NCI-H2196 (cell line): ENCODE results near the gene DHX29.

Experiments
- DNase-seq: peaks from one replicate; lab custom pipeline; 2025; ENCODE audit not compliant: unreplicated experiment; lab: John Stamatoyannopoulos, UW

DHX29 gene, protein sequence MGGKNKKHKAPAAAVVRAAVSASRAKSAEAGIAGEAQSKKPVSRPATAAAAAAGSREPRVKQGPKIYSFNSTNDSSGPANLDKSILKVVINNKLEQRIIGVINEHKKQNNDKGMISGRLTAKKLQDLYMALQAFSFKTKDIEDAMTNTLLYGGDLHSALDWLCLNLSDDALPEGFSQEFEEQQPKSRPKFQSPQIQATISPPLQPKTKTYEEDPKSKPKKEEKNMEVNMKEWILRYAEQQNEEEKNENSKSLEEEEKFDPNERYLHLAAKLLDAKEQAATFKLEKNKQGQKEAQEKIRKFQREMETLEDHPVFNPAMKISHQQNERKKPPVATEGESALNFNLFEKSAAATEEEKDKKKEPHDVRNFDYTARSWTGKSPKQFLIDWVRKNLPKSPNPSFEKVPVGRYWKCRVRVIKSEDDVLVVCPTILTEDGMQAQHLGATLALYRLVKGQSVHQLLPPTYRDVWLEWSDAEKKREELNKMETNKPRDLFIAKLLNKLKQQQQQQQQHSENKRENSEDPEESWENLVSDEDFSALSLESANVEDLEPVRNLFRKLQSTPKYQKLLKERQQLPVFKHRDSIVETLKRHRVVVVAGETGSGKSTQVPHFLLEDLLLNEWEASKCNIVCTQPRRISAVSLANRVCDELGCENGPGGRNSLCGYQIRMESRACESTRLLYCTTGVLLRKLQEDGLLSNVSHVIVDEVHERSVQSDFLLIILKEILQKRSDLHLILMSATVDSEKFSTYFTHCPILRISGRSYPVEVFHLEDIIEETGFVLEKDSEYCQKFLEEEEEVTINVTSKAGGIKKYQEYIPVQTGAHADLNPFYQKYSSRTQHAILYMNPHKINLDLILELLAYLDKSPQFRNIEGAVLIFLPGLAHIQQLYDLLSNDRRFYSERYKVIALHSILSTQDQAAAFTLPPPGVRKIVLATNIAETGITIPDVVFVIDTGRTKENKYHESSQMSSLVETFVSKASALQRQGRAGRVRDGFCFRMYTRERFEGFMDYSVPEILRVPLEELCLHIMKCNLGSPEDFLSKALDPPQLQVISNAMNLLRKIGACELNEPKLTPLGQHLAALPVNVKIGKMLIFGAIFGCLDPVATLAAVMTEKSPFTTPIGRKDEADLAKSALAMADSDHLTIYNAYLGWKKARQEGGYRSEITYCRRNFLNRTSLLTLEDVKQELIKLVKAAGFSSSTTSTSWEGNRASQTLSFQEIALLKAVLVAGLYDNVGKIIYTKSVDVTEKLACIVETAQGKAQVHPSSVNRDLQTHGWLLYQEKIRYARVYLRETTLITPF (N-terminal part only)

DNA sequence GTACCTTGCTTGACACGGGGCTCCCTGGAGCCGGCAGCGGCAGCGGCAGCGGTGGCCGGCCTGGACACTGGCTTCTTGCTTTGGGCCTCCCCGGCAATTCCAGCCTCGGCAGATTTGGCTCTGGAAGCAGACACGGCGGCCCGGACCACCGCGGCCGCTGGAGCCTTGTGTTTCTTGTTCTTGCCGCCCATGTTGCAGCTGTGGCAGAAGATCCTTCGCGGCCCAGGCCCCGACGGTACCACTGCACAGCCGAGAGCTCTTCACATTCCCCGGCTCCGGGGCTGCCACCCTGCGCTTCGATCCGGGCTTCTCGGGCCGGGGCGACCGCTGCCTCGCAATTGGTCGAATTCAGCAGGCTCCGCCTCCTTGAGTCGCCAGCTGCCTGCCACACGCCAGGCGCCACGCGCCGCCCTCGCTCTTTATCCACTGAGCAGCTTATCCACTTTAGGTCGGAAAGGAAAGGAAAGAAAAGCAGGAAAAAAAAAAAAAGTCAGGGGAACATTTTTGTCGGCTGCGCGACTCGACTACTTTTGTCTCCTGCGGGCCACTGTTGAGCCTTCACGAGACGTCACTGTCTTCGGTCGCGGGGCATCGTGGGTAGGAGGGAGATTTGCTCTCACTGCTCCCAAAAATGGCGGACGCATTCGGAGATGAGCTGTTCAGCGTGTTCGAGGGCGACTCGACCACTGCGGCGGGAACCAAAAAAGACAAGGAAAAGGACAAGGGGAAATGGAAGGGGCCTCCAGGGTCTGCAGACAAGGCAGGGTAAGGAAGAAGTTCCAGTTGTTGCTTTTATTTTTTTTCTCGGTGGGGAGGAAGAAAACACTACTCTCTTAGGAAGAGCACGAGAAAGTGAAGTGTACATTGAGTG, at the start of gene DHX29, which contains the start of gene MTREX:
DHX29 (minus strand) TSS at position 312 of the 871 bp plus-strand sequence; CDS start at position 191, 121 bp downstream.
MTREX (plus strand) TSS at position 607 of the 871 bp plus-strand sequence; CDS start at position 632, 25 bp downstream.
- DNase-seq = peak; percentile 81

DNA sequence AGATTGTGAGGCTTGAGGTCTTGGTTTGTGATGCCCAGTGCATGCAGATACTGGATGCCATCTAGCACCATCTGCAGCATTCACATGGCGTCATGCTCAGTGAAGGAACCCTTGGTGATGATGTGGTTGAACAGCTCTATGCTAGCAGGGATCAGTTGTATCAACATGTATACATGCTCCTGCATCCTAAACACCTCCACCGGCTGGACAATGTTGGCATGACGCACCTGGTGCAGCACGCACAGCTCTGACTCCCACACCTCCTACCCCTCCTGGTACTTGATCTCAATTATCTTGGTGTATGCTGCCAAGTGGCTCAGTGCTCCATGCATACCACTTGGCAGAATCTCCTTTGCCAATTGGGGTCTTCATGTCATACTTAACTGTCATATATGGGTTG, 49.4 kb upstream of the DHX29 start:
- DNase-seq = no peak

GRCh38 chr5:55350754-55351153, 43.3 kb upstream of the DHX29 start:
- no peak for DNase-seq

DNA sequence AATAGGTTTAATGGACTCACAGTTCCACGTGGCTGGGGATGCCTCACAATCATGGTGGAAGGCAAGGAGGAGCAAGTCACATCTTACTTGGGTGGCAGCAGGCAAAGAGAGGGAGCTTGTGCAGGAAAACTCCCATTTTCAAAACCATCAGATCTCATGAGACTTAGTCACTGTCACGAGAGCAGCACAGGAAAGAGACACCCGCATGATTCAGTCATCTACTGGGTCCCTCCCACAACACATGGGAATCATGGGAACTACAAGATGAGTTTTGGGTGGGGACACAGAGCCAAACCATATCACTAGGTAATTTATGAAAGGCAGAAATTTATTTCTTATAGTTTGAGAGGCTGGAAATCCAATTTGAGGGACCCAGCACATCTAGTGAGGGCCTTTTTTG, 40.3 kb upstream of the DHX29 start:
- DNase-seq = no peak

- DNase-seq = no peak
Measured at GRCh38 chr5:55345327-55345726, 37.8 kb upstream of the DHX29 start.

- DNase-seq = peak; percentile 35
Measured at GRCh38 chr5:55344392-55344992, 37.0 kb upstream of the DHX29 start.

DNA sequence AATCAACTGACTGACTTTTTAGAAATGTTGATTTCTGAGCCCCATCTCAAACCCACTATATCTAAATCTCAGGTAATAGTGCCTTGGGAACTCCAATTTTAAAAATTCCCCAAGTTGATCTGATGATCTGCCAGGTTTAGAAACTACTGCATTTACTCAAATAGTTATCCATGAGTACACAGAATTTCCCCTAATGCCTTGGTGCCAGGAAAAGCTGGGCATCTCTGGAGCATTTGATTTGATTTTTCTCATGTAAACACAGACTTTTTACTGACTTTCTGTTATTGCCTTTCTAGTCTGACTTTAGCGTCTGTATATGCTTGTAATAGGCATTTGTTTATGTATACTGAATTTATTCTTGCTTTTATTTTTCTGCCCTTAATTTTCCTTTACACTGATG, 36.1 kb upstream of the DHX29 start:
- no peak for DNase-seq

- DNase-seq = no peak
Measured at GRCh38 chr5:55343107-55343506, 35.6 kb upstream of the DHX29 start.

GRCh38 chr5:55338810-55339243, 31.3 kb upstream of the DHX29 start:
- no peak for DNase-seq

DNA sequence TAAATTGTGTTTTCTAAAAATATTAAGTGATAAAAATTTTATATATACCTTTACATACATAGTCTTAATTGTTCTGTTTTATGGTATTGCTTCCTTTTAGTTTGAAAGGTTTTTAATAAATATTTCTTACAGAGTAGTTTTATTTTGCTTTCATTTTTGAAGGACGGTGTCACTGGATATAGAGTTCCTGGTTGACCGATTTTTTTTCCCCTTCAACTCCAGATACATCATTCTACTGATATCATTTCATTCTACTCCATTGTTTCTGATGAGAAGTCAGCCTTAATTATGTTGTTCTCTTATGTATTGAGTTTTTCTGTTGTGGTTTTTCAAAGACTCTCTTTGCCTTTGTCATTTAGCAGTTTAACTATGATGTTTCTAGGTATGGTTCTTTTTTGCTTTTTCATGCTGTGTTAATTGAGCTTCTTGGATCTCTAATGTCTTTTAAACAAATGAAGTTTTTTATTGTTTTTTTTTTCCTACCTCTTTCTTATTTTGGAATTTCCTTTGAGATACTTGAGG, 30.7 kb upstream of the DHX29 start:
- DNase-seq = no peak

DNA sequence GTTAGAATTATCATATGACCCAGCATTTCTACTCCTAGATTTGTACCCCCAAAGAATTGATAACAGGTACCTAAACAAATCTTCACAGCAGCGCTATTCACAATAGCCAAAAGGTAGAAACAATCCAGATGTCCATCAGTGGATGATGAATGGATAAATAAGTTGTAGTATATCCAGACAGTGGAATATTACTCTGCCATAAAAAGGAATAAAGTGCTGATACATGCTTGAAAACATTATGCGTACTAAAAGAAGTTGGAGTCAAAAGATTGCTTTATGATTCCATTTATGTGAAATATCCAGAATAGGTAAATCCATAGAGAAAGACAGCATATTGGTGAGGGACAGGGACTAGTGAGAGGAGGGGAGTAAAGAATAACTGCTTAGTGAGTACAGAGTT, 26.3 kb upstream of the DHX29 start:
- no peak for DNase-seq

GRCh38 chr5:55333017-55333416, 25.5 kb upstream of the DHX29 start:
- no peak for DNase-seq

- no peak for DNase-seq
Measured at GRCh38 chr5:55331321-55331720, 23.8 kb upstream of the DHX29 start.

- DNase-seq = no peak
Measured at GRCh38 chr5:55327281-55327680, 19.8 kb upstream of the DHX29 start.

- no peak for DNase-seq
Measured at GRCh38 chr5:55325621-55326020, 18.1 kb upstream of the DHX29 start.

DNA sequence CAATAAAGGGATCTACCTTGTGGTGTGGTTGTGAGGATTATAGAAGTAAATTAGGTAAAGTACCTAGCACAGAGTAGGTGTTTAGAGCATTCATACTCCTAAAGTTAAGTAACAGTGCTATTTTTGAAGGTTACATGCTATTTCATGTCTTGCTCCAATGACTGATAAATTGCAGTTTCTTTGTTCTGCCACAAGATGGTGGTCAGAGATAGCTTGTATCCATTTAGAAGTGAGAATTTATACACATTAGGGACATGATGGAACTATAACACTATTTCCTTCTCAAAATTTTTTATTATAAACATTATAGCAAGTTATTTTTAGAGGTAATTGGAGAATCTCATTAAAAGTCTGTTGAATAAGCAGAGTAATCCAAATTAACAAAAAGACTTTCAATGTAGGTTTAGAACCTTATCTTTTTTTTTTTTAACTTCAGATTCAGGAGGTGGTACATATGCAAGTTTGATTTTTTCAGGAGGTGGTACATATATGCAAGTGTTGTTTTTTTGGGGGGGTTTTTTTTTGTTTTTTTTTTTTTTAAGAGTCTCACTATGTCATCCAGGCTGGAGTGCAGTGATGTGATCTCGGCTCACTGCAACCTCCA, 17.4 kb upstream of the DHX29 start:
- DNase-seq = peak; percentile 9

- DNase-seq = no peak
Measured at GRCh38 chr5:55324006-55324405, 16.5 kb upstream of the DHX29 start.

- DNase-seq = no peak
Measured at GRCh38 chr5:55320571-55320970, 13.1 kb upstream of the DHX29 start.

DNA sequence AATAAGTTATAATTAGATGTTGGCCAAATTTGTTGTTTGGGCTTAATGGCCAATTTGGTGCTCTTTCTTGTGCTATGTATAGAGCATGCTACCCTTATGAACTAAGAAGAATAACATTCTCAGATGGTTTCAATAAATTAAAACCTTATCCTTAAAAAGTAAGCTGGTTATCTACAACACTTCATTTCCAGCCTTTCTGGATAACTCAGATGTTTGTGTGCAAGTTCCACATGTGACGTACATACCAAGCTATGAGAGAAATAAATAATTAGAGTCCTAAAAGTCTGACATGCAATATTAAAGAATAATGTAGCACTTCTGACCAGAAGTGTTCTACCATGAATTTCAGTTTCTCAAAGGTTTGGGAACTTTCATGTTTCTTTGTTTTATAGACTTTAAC, 12.0 kb upstream of the DHX29 start:
- DNase-seq = no peak
